HG03103 (cell line): ENCODE results near the gene IDUA.
"Not testable (repeated sequence)": the region's sequence is repeated elsewhere in the genome, so short reads cannot be mapped to it uniquely, and the experiment has no call there.

Source experiments
- ATAC-seq: cut with Tn5 transposase; IDR thresholded peaks from one replicate; pipeline ENCODE4 v1.9.1; 2021; ENCODE audit warnings: low read depth; ENCODE audit not compliant: unreplicated experiment

IDUA gene

GRCh38 chr4:966266-967112 is 20.4 kb upstream of the IDUA start:
- no peak for ATAC-seq

- ATAC-seq: no peak
Observed at GRCh38 chr4:967113-968104, 19.4 kb upstream of the IDUA start.

- no peak for ATAC-seq
Observed at GRCh38 chr4:968221-968620, 18.6 kb upstream of the IDUA start.

GRCh38 chr4:968621-969394 is 18.0 kb upstream of the IDUA start:
- ATAC-seq: no peak

GRCh38 chr4:970046-970745 is 16.6 kb upstream of the IDUA start:
- ATAC-seq: no peak

GRCh38 chr4:970854-971520 is 15.9 kb upstream of the IDUA start:
- no peak for ATAC-seq

- ATAC-seq: no peak
Observed at GRCh38 chr4:971666-972500, 15.0 kb upstream of the IDUA start.

- peak; percentile 33 for ATAC-seq
Observed at GRCh38 chr4:972651-973424, 14.0 kb upstream of the IDUA start.

- ATAC-seq: peak; percentile 57
Observed at GRCh38 chr4:973431-974397, 13.1 kb upstream of the IDUA start, which contains the start of gene DGKQ. DGKQ (minus strand) TSS chr4:973569; CDS start chr4:973482, 87 bp downstream.

- no peak for ATAC-seq
Observed at GRCh38 chr4:974668-975067, 12.2 kb upstream of the IDUA start.

GRCh38 chr4:976016-976415 is 10.8 kb upstream of the IDUA start:
- not testable (repeated sequence) for ATAC-seq

GRCh38 chr4:978957-979701 is 7.7 kb upstream of the IDUA start:
- no peak for ATAC-seq

GRCh38 chr4:982291-982690 is 4.6 kb upstream of the IDUA start:
- no peak for ATAC-seq

- no peak for ATAC-seq
Observed at GRCh38 chr4:982814-983213, 4.0 kb upstream of the IDUA start.

GRCh38 chr4:984336-985054 is 2.3 kb upstream of the IDUA start:
- no peak for ATAC-seq
